T-helper 1 cell treated with Interleukin-12 subunit alpha and Interleukin-12 subunit beta and Interleukin-4 antibody, amounts not matched to agents 30 ng/mL and 1 ng/mL, for 36 hours (primary cell): ENCODE data around the gene TESPA1. TPM values are rescaled to one million over a fixed set of nuclear protein-coding genes. Genes with fewer than 3 reads are reported as not detected.

Source experiments
- intact Hi-C: fragments of 100-400 bp; cut with micrococcal nuclease; formaldehyde crosslinking; loops from one replicate; pipeline ENCODE4 v1.15.1; 2024
- total RNA-seq: library from RNA; stranded (reverse); gene quantifications from 2 replicates; pipeline ENCODE4 v1.2.3, GENCODE V29; 2022

The TESPA1 gene
- total RNA-seq, 1 donor from 2014 or later: 147 TPM

- intact Hi-C loops: loop anchor here (10.0 kb wide), 2 partner anchors 422 to 772 kb away; no protein-coding TSS in a partner anchor
These were observed 2.2 kb upstream of the TESPA1 start for GRCh38 chr12:54986773-54987172.

GRCh38 chr12:54983536-54984101 lies 943 bp downstream of the TESPA1 start:
- intact Hi-C loops: loop anchor here (1.0 to 10.0 kb wide), 10 partner anchors 10 to 944 kb away; partner anchors contain the start of genes CBX5, HNRNPA1, MUCL1 and PYM1

GRCh38 chr12:54981796-54982195 lies 2.8 kb downstream of the TESPA1 start:
- intact Hi-C loops: loop anchor here (5.0 to 10.0 kb wide), 4 partner anchors 417 to 946 kb away; partner anchors contain the start of genes CBX5, HNRNPA1 and PYM1

- intact Hi-C loops: loop anchor here (5.0 to 10.0 kb wide), 4 partner anchors 416 to 947 kb away; partner anchors contain the start of genes CBX5, HNRNPA1 and PYM1
These were observed 4.2 kb downstream of the TESPA1 start for GRCh38 chr12:54980341-54980740.

- intact Hi-C loops: loop anchor here (1.0 kb wide), 1 partner anchor 9 kb away; no protein-coding TSS in a partner anchor
These were observed 6.7 kb downstream of the TESPA1 start for GRCh38 chr12:54977857-54978256.

GRCh38 chr12:54977155-54977554 lies 7.4 kb downstream of the TESPA1 start:
- intact Hi-C loops: no loop called here

- intact Hi-C loops: no loop called here
These were observed 8.7 kb downstream of the TESPA1 start for GRCh38 chr12:54975875-54976274.

- intact Hi-C loops: no loop called here
These were observed 9.3 kb downstream of the TESPA1 start for GRCh38 chr12:54975272-54975671.

- intact Hi-C loops: no loop called here
These were observed 10.3 kb downstream of the TESPA1 start for GRCh38 chr12:54974279-54974678.

GRCh38 chr12:54973556-54973955 lies 11.0 kb downstream of the TESPA1 start:
- intact Hi-C loops: no loop called here

GRCh38 chr12:54970741-54971140 lies 13.8 kb downstream of the TESPA1 start:
- intact Hi-C loops: no loop called here

GRCh38 chr12:54968181-54968730 lies 16.3 kb downstream of the TESPA1 start:
- intact Hi-C loops: no loop called here

GRCh38 chr12:54967461-54967860 lies 17.1 kb downstream of the TESPA1 start:
- intact Hi-C loops: no loop called here

- intact Hi-C loops: no loop called here
These were observed 23.4 kb downstream of the TESPA1 start for GRCh38 chr12:54961190-54961589.

- intact Hi-C loops: no loop called here
These were observed 25.1 kb downstream of the TESPA1 start for GRCh38 chr12:54959291-54960018.

- intact Hi-C loops: loop anchor here (1.0 kb wide), 7 partner anchors 23 to 256 kb away; partner anchors contain the start of gene MUCL1
These were observed 26.4 kb downstream of the TESPA1 start for GRCh38 chr12:54958048-54958658.

GRCh38 chr12:54956818-54957641 lies 27.5 kb downstream of the TESPA1 start:
- intact Hi-C loops: no loop called here

- intact Hi-C loops: no loop called here
These were observed 28.2 kb downstream of the TESPA1 start for GRCh38 chr12:54956322-54956721.

- intact Hi-C loops: no loop called here
These were observed 29.8 kb downstream of the TESPA1 start for GRCh38 chr12:54954801-54955200.

GRCh38 chr12:54954228-54954627 lies 30.3 kb downstream of the TESPA1 start:
- intact Hi-C loops: no loop called here
